Keratinocyte (primary cell): ENCODE data around the gene CSNK1A1.

Experiments used
- CTCF ChIP-seq, 3 experiments: IDR thresholded peaks in 1 of 3; conservative IDR thresholded peaks in 1 of 3; optimal IDR thresholded peaks in 1 of 3; 2 replicates in 2 of 3; 3 replicates in 1 of 3; pipeline versions ENCODE3 to v1.5.1; 2011; ENCODE audit warnings: low read length in 3 of 3, mild to moderate bottlenecking in 3 of 3, moderate library complexity in 2 of 3, control low read depth in 1 of 3, inconsistent platforms in 1 of 3; ENCODE audit not compliant: insufficient read depth in 2 of 3; ENCODE audit errors: extremely low read depth in 1 of 3
- EZH2 ChIP-seq: IDR thresholded peaks from one replicate; pipeline ENCODE4 v1.6.1; 2012; ENCODE audit warnings: inconsistent platforms, mild to moderate bottlenecking, low read length, moderate library complexity

- TF ChIP-seq CTCF (optimal IDR thresholded peaks at IDR 0.05 in 1 of 3, IDR thresholded peaks at IDR 0.05 in 1 of 3, conservative IDR thresholded peaks at IDR 0.05 in 1 of 3; ENCODE audit: extremely low read depth in 1 of 3, insufficient read depth in 2 of 3, low read length in 3 of 3) (no peak), EZH2 (no peak)
These were observed 65.3 kb downstream of the CSNK1A1 start for GRCh38 chr5:149485655-149486615.
